Measurements from ENCODE around the gene EXOC3L4.
A peak's percentile ranks its signal among the peaks of the same experiment; 100 is the strongest.

EXOC3L4 gene

GRCh38 chr14:103101963-103102688 lies 7.6 kb downstream of the EXOC3L4 start:
- no peak for DNase-seq
- in situ Hi-C loops (cut with HindIII; ENCODE audit: low pct_ligation_motif_present, low pct_unique_long_range_greater_than_20kb, low sequenced_read_pairs), result no loop called here

GRCh38 chr14:103102689-103103260 lies 8.2 kb downstream of the EXOC3L4 start:
- in situ Hi-C loops (cut with HindIII; ENCODE audit: low pct_ligation_motif_present, low pct_unique_long_range_greater_than_20kb, low sequenced_read_pairs), result no loop called here
- no peak for DNase-seq

GRCh38 chr14:103103461-103104388 lies 9.2 kb downstream of the EXOC3L4 start:
- in situ Hi-C loops (cut with HindIII; ENCODE audit: low pct_ligation_motif_present, low pct_unique_long_range_greater_than_20kb, low sequenced_read_pairs), result no loop called here

GRCh38 chr14:103104389-103104653 lies 9.8 kb downstream of the EXOC3L4 start:
- in situ Hi-C loops (cut with HindIII; ENCODE audit: low pct_ligation_motif_present, low pct_unique_long_range_greater_than_20kb, low sequenced_read_pairs), result no loop called here

More at GRCh38 chr14:103103461-103104388, 9.2 kb downstream of the EXOC3L4 start:
- peak; percentile 73 for DNase-seq

GRCh38 chr14:103104654-103105452 lies 10.3 kb downstream of the EXOC3L4 start:
- in situ Hi-C loops (cut with HindIII; ENCODE audit: low pct_ligation_motif_present, low pct_unique_long_range_greater_than_20kb, low sequenced_read_pairs), result no loop called here
- DNase-seq, result peak; percentile 52

More at GRCh38 chr14:103104389-103104653, 9.8 kb downstream of the EXOC3L4 start:
- DNase-seq, result no peak

GRCh38 chr14:103105580-103106150 lies 11.1 kb downstream of the EXOC3L4 start:
- in situ Hi-C loops (cut with HindIII; ENCODE audit: low pct_ligation_motif_present, low pct_unique_long_range_greater_than_20kb, low sequenced_read_pairs), result no loop called here
- no peak for DNase-seq

- no peak for DNase-seq
- in situ Hi-C loops (cut with HindIII; ENCODE audit: low pct_ligation_motif_present, low pct_unique_long_range_greater_than_20kb, low sequenced_read_pairs), result no loop called here
Measured at GRCh38 chr14:103107455-103107854, 12.9 kb downstream of the EXOC3L4 start.

- in situ Hi-C loops (cut with HindIII; ENCODE audit: low pct_ligation_motif_present, low pct_unique_long_range_greater_than_20kb, low sequenced_read_pairs), result no loop called here
- DNase-seq, result peak; percentile 52
Measured at GRCh38 chr14:103107941-103108748, 13.6 kb downstream of the EXOC3L4 start.

- in situ Hi-C loops (cut with HindIII; ENCODE audit: low pct_ligation_motif_present, low pct_unique_long_range_greater_than_20kb, low sequenced_read_pairs), result no loop called here
- peak; percentile 73 for DNase-seq
Measured at GRCh38 chr14:103108749-103109207, 14.3 kb downstream of the EXOC3L4 start.

- in situ Hi-C loops (cut with HindIII; ENCODE audit: low pct_ligation_motif_present, low pct_unique_long_range_greater_than_20kb, low sequenced_read_pairs), result no loop called here
- DNase-seq, result peak; percentile 94
Measured at GRCh38 chr14:103109535-103110441, 15.3 kb downstream of the EXOC3L4 start.

GRCh38 chr14:103110681-103111231 lies 16.2 kb downstream of the EXOC3L4 start:
- in situ Hi-C loops (cut with HindIII; ENCODE audit: low pct_ligation_motif_present, low pct_unique_long_range_greater_than_20kb, low sequenced_read_pairs), result no loop called here
- no peak for DNase-seq

- DNase-seq, result peak; percentile 24
- in situ Hi-C loops (cut with HindIII; ENCODE audit: low pct_ligation_motif_present, low pct_unique_long_range_greater_than_20kb, low sequenced_read_pairs), result no loop called here
Measured at GRCh38 chr14:103111232-103111868, 16.8 kb downstream of the EXOC3L4 start.

GRCh38 chr14:103112400-103113243 lies 18.1 kb downstream of the EXOC3L4 start:
- DNase-seq, result no peak

GRCh38 chr14:103113303-103113702 lies 18.8 kb downstream of the EXOC3L4 start:
- DNase-seq, result no peak
- in situ Hi-C loops (cut with HindIII; ENCODE audit: low pct_ligation_motif_present, low pct_unique_long_range_greater_than_20kb, low sequenced_read_pairs), result no loop called here

More at GRCh38 chr14:103112400-103113243, 18.1 kb downstream of the EXOC3L4 start:
- in situ Hi-C loops (cut with HindIII; ENCODE audit: low pct_ligation_motif_present, low pct_unique_long_range_greater_than_20kb, low sequenced_read_pairs), result no loop called here

- in situ Hi-C loops (cut with HindIII; ENCODE audit: low pct_ligation_motif_present, low pct_unique_long_range_greater_than_20kb, low sequenced_read_pairs), result no loop called here
- DNase-seq, result no peak
Measured at GRCh38 chr14:103113774-103114173, 19.2 kb downstream of the EXOC3L4 start.

Data from ACHN (cell line).